ENCODE results near the gene URB1. TPM values are rescaled to one million over a fixed set of nuclear protein-coding genes. Genes with fewer than 3 reads are reported as not detected.
"Not testable (repeated sequence)": the region's sequence is repeated elsewhere in the genome, so short reads cannot be mapped to it uniquely, and the experiment has no call there.

Gene URB1
- total RNA-seq, 4 donors from 2014 or later, result 13.7 to 17.7 (median 15.2) TPM

DNA sequence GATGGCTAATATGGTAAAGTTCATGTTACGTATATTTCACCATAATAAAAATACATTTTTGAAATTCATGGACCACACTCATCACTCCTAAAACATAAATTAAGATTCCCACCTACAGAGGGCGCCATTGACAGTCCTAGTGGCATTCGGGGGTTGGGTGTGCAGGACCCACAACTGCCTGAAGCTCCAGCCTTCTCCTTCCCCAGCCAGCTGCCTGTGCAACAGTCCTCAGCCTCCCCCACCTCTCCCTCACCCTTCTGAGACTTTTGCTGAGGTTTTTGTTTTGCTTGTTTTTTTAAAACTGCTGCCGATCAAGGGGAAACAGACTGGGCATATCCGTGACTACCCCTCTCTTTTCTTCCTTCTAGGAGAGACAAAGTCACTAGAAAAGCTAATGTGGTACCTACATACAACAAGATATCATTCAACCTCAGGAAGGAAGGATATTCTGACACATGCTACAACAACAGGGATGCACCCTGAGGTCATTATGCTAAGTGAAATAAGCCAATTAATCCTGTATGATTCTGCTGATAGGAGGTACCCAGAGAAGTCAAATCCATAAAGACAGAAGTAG, 10.5 kb upstream of the URB1 start:
- H3K4me1 ChIP-seq, result no peaks in the 10 kb centered on the region
- no peak for TF ChIP-seq POLR2A (IDR thresholded peaks at IDR 0.05)
- TF ChIP-seq, protein P1, sequence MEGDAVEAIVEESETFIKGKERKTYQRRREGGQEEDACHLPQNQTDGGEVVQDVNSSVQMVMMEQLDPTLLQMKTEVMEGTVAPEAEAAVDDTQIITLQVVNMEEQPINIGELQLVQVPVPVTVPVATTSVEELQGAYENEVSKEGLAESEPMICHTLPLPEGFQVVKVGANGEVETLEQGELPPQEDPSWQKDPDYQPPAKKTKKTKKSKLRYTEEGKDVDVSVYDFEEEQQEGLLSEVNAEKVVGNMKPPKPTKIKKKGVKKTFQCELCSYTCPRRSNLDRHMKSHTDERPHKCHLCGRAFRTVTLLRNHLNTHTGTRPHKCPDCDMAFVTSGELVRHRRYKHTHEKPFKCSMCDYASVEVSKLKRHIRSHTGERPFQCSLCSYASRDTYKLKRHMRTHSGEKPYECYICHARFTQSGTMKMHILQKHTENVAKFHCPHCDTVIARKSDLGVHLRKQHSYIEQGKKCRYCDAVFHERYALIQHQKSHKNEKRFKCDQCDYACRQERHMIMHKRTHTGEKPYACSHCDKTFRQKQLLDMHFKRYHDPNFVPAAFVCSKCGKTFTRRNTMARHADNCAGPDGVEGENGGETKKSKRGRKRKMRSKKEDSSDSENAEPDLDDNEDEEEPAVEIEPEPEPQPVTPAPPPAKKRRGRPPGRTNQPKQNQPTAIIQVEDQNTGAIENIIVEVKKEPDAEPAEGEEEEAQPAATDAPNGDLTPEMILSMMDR (IDR thresholded peaks at IDR 0.05 in 4 of 5, conservative IDR thresholded peaks at IDR 0.05 in 1 of 5), result peak; percentile 23 to 68 (median 58)
- peaks cover 0 to 5% (median 0%) of the 10 kb centered on the region in 3 donors for H3K27me3 ChIP-seq
- no peak overlapping the region for H3K4me3 ChIP-seq
- intact Hi-C loops (cut with DNase I; ENCODE audit: low total_unique reads) (loop anchor here (2.0 kb wide), 1 partner anchor 198 kb away; no protein-coding TSS in a partner anchor), in situ Hi-C loops (cut with MboI; ENCODE audit: low sequenced_read_pairs in 4 of 4) (loop anchor here (5.0 to 10.0 kb wide), 2 partner anchors 162 to 199 kb away; no protein-coding TSS in a partner anchor)
- no peak overlapping the region for H3K27ac ChIP-seq
- no peaks in the 10 kb centered on the region for H3K9me3 ChIP-seq
- ATAC-seq (no peak), DNase-seq (no peak)
- no peaks in the 10 kb centered on the region for H3K36me3 ChIP-seq

DNA sequence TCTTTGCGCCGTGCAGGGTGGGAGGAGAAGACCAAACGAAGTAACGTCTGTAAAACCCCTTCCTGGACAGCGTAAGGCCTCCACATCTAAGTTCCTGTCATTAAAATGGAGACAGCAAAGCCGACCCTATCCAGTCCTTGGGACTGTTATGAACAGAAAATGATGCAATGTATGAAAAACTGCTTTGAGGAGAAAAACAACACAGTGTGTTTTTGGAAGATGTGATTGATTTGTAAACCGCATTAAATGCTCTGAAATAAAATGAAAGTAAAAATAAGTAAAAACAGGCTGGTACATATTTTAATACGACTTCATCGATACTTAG, 827 bp upstream of the URB1 start:
- peak overlapping the region; percentile 82 to 92 (median 86) for H3K27ac ChIP-seq
- H3K4me1 ChIP-seq, result peaks cover 19 to 21% of the 10 kb centered on the region in 2 donors
- in situ Hi-C loops (cut with MboI; ENCODE audit: low sequenced_read_pairs in 4 of 4) (loop anchor here in 2 of 4 donors (25.0 kb wide), 2 partner anchors 344 to 656 kb away; partner anchors contain the start of genes SYNJ1 (in 2 of the 2) and SCAF4 (in 1 of the 2)), intact Hi-C loops (cut with DNase I; ENCODE audit: low total_unique reads) (loop anchor here (1.0 to 10.0 kb wide), 5 partner anchors 18 to 379 kb away; partner anchors contain the start of genes CFAP298 and MIS18A)
- no peaks in the 10 kb centered on the region for H3K9me3 ChIP-seq
- no peaks in the 10 kb centered on the region for H3K36me3 ChIP-seq
- TF ChIP-seq POLR2A (IDR thresholded peaks at IDR 0.05), result no peak
- TF ChIP-seq, protein P1 (IDR thresholded peaks at IDR 0.05 in 4 of 5, conservative IDR thresholded peaks at IDR 0.05 in 1 of 5), result no peak
- peaks cover 0 to 15% (median 0%) of the 10 kb centered on the region in 3 donors for H3K27me3 ChIP-seq
- ATAC-seq (no peak), DNase-seq (no peak)
- H3K4me3 ChIP-seq, result peak overlapping the region; percentile 93 to 99 (median 95)

DNA sequence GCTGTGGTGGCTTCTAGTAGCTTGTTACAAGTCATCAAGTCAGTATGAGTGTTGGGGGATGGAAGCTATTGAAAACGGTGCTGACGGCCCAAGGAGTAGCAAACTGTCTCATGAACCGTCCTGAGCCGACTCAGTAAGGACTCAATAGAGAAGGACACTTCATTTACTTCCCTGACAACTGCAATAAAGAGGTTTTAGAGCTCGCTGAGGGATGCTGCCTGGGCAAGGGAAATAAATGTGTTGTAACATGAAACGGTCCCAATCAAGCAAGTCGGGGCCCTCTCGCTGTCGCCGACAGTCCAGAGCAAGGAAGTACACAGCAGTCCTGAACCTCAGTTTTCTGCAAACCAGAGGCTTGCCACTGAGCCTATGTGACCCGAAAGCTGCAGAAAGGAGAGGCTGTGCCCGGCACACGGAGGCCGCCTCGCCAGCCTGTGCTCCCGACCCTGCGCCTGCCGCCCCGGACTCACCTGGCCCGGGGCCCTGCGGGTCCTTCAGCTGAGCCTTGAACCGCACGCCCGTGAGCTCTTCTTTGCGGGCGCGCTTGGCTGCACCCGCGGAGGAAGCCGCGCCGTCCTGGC, 423 bp downstream of the URB1 start:
- H3K27ac ChIP-seq, result peak overlapping the region; percentile 82 to 92 (median 86)
- peak; percentile 55 to 58 for ATAC-seq

DNA sequence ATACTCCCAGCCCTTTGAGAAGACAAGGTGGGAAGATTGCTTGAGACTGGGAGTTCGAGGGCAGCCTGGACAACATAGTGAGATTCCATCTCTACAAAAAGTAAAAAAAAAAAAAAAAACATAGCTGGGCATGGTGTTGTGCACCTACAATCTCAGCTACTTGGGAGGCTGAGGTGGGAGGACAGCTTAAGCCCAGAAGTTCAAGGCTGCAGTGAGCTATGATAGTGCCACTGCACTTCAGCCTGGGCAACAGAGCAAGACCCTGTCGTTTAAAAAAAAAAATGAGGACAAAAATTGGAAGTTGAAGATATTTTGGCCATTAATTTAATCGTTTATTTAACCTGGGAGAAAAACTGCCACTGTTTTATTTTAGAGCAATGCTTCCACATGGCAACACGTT, 1.1 kb downstream of the URB1 start:
- intact Hi-C loops (cut with DNase I; ENCODE audit: low total_unique reads), result loop anchor here (2.0 to 10.0 kb wide), 4 partner anchors 117 to 381 kb away; partner anchors contain the start of genes CFAP298 and MIS18A
- ATAC-seq, result no peak
- Histone ChIP-seq H3K36me3 (no peaks in the 10 kb centered on the region), H3K27me3 (peaks cover 0 to 10% (median 0%) of the 10 kb centered on the region in 3 donors), H3K4me1 (peaks cover 19 to 21% of the 10 kb centered on the region in 2 donors), H3K4me3 (peak overlapping the region; percentile 93 to 99 (median 95)), H3K27ac (no peak overlapping the region), H3K9me3 (no peaks in the 10 kb centered on the region)
- in situ Hi-C loops (cut with MboI; ENCODE audit: low sequenced_read_pairs in 4 of 4), result loop anchor here in 2 of 4 donors (25.0 kb wide), 2 partner anchors 346 to 654 kb away; partner anchors contain the start of genes SYNJ1 (in 2 of the 2) and SCAF4 (in 1 of the 2)
- no peak for DNase-seq
- TF ChIP-seq, protein P1 (IDR thresholded peaks at IDR 0.05 in 4 of 5, conservative IDR thresholded peaks at IDR 0.05 in 1 of 5), result no peak
- no peak for TF ChIP-seq POLR2A (IDR thresholded peaks at IDR 0.05)

More for the DNA sequence above, 423 bp downstream of the URB1 start:
- in situ Hi-C loops (cut with MboI; ENCODE audit: low sequenced_read_pairs in 4 of 4) (loop anchor here in 2 of 4 donors (25.0 kb wide), 2 partner anchors 345 to 655 kb away; partner anchors contain the start of genes SYNJ1 (in 2 of the 2) and SCAF4 (in 1 of the 2)), intact Hi-C loops (cut with DNase I; ENCODE audit: low total_unique reads) (loop anchor here (2.0 to 10.0 kb wide), 4 partner anchors 118 to 380 kb away; partner anchors contain the start of genes CFAP298 and MIS18A)
- no peaks in the 10 kb centered on the region for H3K9me3 ChIP-seq
- H3K36me3 ChIP-seq, result no peaks in the 10 kb centered on the region
- H3K4me3 ChIP-seq, result peak overlapping the region; percentile 93 to 99 (median 95)
- TF ChIP-seq, protein P1 (IDR thresholded peaks at IDR 0.05 in 4 of 5, conservative IDR thresholded peaks at IDR 0.05 in 1 of 5), result no peak
- no peak for TF ChIP-seq POLR2A (IDR thresholded peaks at IDR 0.05)
- no peak for DNase-seq
- peaks cover 19 to 21% of the 10 kb centered on the region in 2 donors for H3K4me1 ChIP-seq
- peaks cover 0 to 15% (median 0%) of the 10 kb centered on the region in 3 donors for H3K27me3 ChIP-seq

DNA sequence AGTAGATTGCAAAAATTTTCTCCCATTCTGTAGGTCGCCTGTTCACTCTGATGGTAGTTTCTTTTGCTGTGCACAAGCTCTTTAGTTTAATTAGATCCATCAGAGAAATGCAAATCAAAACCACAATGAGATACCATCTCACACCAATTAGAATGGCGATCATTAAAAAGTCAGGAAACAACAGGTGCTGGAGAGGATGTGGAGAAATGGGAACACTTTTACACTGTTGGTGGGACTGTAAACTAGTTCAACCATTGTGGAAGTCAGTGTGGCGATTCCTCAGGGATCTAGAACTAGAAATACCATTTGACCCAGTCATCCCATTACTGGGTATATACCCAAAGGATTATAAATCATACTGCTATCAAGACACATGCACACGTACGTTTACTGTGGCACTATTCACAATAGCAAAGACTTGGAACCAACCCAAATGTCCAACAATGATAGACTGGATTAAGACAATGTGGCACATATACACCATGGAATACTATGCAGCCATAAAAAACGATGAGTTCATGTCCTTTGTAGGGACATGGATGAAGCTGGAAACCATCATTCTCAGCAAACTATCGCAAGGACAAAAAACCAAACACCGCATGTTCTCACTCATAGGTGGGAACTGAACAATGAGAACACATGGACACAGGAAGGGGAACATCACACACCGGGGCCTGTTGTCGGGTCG, 2.1 kb downstream of the URB1 start:
- not testable (repeated sequence) for H3K9me3 ChIP-seq, ATAC-seq, H3K27ac ChIP-seq, DNase-seq, H3K27me3 ChIP-seq, H3K4me3 ChIP-seq, H3K36me3 ChIP-seq
- in situ Hi-C loops (cut with MboI; ENCODE audit: low sequenced_read_pairs in 4 of 4) (loop anchor here in 2 of 4 donors (25.0 kb wide), 2 partner anchors 347 to 653 kb away; partner anchors contain the start of genes SYNJ1 (in 2 of the 2) and SCAF4 (in 1 of the 2)), intact Hi-C loops (cut with DNase I; ENCODE audit: low total_unique reads) (loop anchor here (10.0 kb wide), 1 partner anchor 116 kb away; the partner anchor contains the start of gene MIS18A)
- peaks cover 19 to 21% of the 10 kb centered on the region in 2 donors for H3K4me1 ChIP-seq

Measured in gastrocnemius medialis (tissue), 4 donors.